IMR-90 (cell line): Measurements from ENCODE around the gene KRTAP5-1. TPM values are rescaled to one million over a fixed set of nuclear protein-coding genes. Genes with fewer than 3 reads are reported as not detected.

Experiments used
- ATAC-seq: fragments of 200-7000 bp; cut with Tn5 transposase; 2 replicates; pipeline ENCODE4 v1.9.1; 2020; ENCODE audit warnings: low read depth, mild to moderate bottlenecking, moderate library complexity
- BruUV-seq: library from RNA; stranded (reverse); fragments of 400-500 nt; replicated peaks from 2 replicates; lab custom pipeline; 2021; lab: Mats Ljungman, UMichigan
- CTCF ChIA-PET: fragments of 300-600 bp; formaldehyde crosslinking; extraction: SDS; loops from one replicate; lab custom pipeline; 2021; ENCODE audit warnings: antibody characterized with exemption; lab: Yijun Ruan, JAX
- POLR2A ChIA-PET: fragments of 300-600 bp; sonication (Branson Sonifier 250); formaldehyde crosslinking; loops from one replicate; lab custom pipeline; 2022; ENCODE audit warnings: antibody characterized with exemption; ENCODE audit not compliant: unreplicated experiment; lab: Charles Lee
- DNase-seq: peaks from one replicate; pipeline ENCODE4 v3.0.0; 2013
- H2AFZ ChIP-seq: replicated peaks from 2 replicates; pipeline ENCODE3; 2013; ENCODE audit warnings: low read length, mild to moderate bottlenecking; ENCODE audit not compliant: poor library complexity
- H2AK5ac ChIP-seq: 2 replicates; pipeline ENCODE4 v1.6.1; 2013; ENCODE audit warnings: low read depth, low read length, inconsistent platforms
- H2AK9ac ChIP-seq: replicated peaks from 2 replicates; pipeline ENCODE3; 2013; ENCODE audit warnings: mild to moderate bottlenecking, low read depth, low read length, moderate library complexity; ENCODE audit not compliant: poor library complexity
- H2BK120ac ChIP-seq: 2 replicates; pipeline ENCODE4 v1.6.1; 2013; ENCODE audit warnings: low read depth, low read length, inconsistent platforms
- H2BK15ac ChIP-seq: 3 replicates; pipeline ENCODE4 v1.6.1; 2013; ENCODE audit warnings: low read depth, low read length, inconsistent platforms
- H2BK20ac ChIP-seq: 2 replicates; pipeline ENCODE4 v1.6.1; 2013; ENCODE audit warnings: low read depth, mild to moderate bottlenecking, inconsistent platforms, low read length, moderate library complexity
- H2BK5ac ChIP-seq: 2 replicates; pipeline ENCODE4 v1.6.1; 2013; ENCODE audit warnings: mild to moderate bottlenecking, low read depth, low read length, inconsistent platforms; ENCODE audit not compliant: poor library complexity, severe bottlenecking
- H3K14ac ChIP-seq: replicated peaks from 2 replicates; pipeline ENCODE4 v1.6.1; 2013; ENCODE audit warnings: low read depth, low read length, inconsistent platforms
- H3K18ac ChIP-seq: 2 replicates; pipeline ENCODE4 v1.6.1; 2013; ENCODE audit warnings: low read depth, low read length, control low read depth
- H3K23ac ChIP-seq: 2 replicates; pipeline ENCODE4 v1.6.1; 2013; ENCODE audit warnings: low read depth, low read length, inconsistent platforms
- H3K27ac ChIP-seq: 2 replicates; pipeline ENCODE4 v1.5.1; 2013; ENCODE audit warnings: mild to moderate bottlenecking, control low read depth, low read length; ENCODE audit not compliant: insufficient read depth
- H3K27me3 ChIP-seq: 2 replicates; pipeline ENCODE4 v1.6.1; 2013; ENCODE audit warnings: low read length; ENCODE audit not compliant: control insufficient read depth, insufficient read depth
- H3K36me3 ChIP-seq: 2 replicates; pipeline ENCODE4 v1.6.1; 2013; ENCODE audit warnings: low read length, mixed read lengths; ENCODE audit not compliant: control insufficient read depth, insufficient read depth
- H3K4ac ChIP-seq: 2 replicates; pipeline ENCODE4 v1.6.1; 2013; ENCODE audit warnings: low read depth, low read length, inconsistent platforms
- H3K4me1 ChIP-seq: 2 replicates; pipeline ENCODE4 v1.6.1; 2013; ENCODE audit warnings: low read length, mixed read lengths; ENCODE audit not compliant: control insufficient read depth, insufficient read depth
- H3K4me2 ChIP-seq: 2 replicates; pipeline ENCODE4 v1.6.1; 2013; ENCODE audit warnings: low read depth, mild to moderate bottlenecking, control low read depth, low read length, moderate library complexity
- H3K4me3 ChIP-seq: 2 replicates; pipeline ENCODE4 v1.5.1; 2013; ENCODE audit warnings: low read depth, mild to moderate bottlenecking, control low read depth, low read length, moderate library complexity; ENCODE audit not compliant: insufficient read depth
- H3K56ac ChIP-seq: 2 replicates; pipeline ENCODE4 v1.6.1; 2013; ENCODE audit warnings: low read length, inconsistent platforms; ENCODE audit not compliant: insufficient read depth; ENCODE audit errors: extremely low read depth
- H3K79me1 ChIP-seq, 2 experiments: 2 replicates each; pipeline ENCODE4 v1.6.1; 2013; ENCODE audit warnings: low read length in 2 of 2, inconsistent platforms in 1 of 2, low read depth in 1 of 2
- H3K9ac ChIP-seq: 2 replicates; pipeline ENCODE4 v1.6.1; 2013; ENCODE audit warnings: low read depth, low read length, control low read depth
- H3K9me1 ChIP-seq: 2 replicates; pipeline ENCODE4 v1.6.1; 2013; ENCODE audit warnings: low read length, inconsistent platforms; ENCODE audit not compliant: insufficient read depth
- H3K9me3 ChIP-seq: 2 replicates; pipeline ENCODE4 v1.6.1; 2013; ENCODE audit warnings: low read length; ENCODE audit not compliant: control insufficient read depth, insufficient read depth
- H4K20me1 ChIP-seq: 2 replicates; pipeline ENCODE4 v1.6.1; 2013; ENCODE audit warnings: low read length, inconsistent platforms; ENCODE audit not compliant: insufficient read depth
- H4K5ac ChIP-seq: 2 replicates; pipeline ENCODE4 v1.6.1; 2013; ENCODE audit warnings: mild to moderate bottlenecking, low read depth, low read length, control low read depth
- H4K8ac ChIP-seq, 2 experiments: 2 replicates each; pipeline ENCODE4 v1.6.1; 2013; ENCODE audit warnings: low read depth in 2 of 2, low read length in 2 of 2, control low read depth in 1 of 2, inconsistent platforms in 1 of 2
- H4K91ac ChIP-seq: 2 replicates; pipeline ENCODE4 v1.6.1; 2013; ENCODE audit warnings: low read depth, low read length, inconsistent platforms; ENCODE audit not compliant: insufficient read depth
- BHLHE40 ChIP-seq: fragments of 150-350 bp; IDR thresholded peaks from 2 replicates; pipeline ENCODE4 v1.6.1; 2016; ENCODE audit warnings: mild to moderate bottlenecking, low read depth, low read length
- RCOR1 ChIP-seq: IDR thresholded peaks from 2 replicates; pipeline ENCODE4 v1.6.1; 2012; ENCODE audit warnings: mild to moderate bottlenecking, low read length, improper control_type of control experiment; ENCODE audit not compliant: insufficient replicate concordance
- WGBS, 2 experiments: methylation state at CpG; one replicate each; pipeline versions ENCODE4 v1.1.5 to v1.1.7; 2013; ENCODE audit warnings: missing lambda C conversion rate in 2 of 2; ENCODE audit not compliant: insufficient read length in 1 of 2; ENCODE audit errors: extremely low coverage in 2 of 2; 5-methylcytosine and 5-hydroxymethylcytosine counted together
- dilution Hi-C: fragments of 300-500 bp; cut with HindIII; formaldehyde crosslinking; loops from one replicate; pipeline ENCODE4 v1.14.3; 2018; ENCODE audit warnings: low sequenced_read_pairs; ENCODE audit not compliant: unreplicated experiment
- in situ Hi-C: fragments of 300-500 bp; cut with MboI; formaldehyde crosslinking; loops from 3 replicates; pipeline ENCODE4 v1.14.3; 2019; ENCODE audit warnings: low sequenced_read_pairs, inconsistent platforms, mixed read lengths
- intact Hi-C: fragments of 100-400 bp; cut with micrococcal nuclease; formaldehyde crosslinking; loops from 2 replicates; pipeline ENCODE4 v1.10.0; 2022
- polyA plus RNA-seq, 3 experiments: library from polyadenylated mRNA; depleted of rRNA; stranded (reverse); fragments of >200 nt; gene quantifications; 2 replicates each; pipeline ENCODE4 v1.2.3, GENCODE V29; 2012; ENCODE audit warnings: low replicate concordance in 1 of 3
- total RNA-seq: library from RNA; depleted of rRNA; stranded (reverse); fragments of >200 nt; gene quantifications from 2 replicates; pipeline ENCODE4 v1.2.3, GENCODE V29; 2012

KRTAP5-1 gene
- total and polyA plus RNA-seq, 2 of the 4 experiments (the other 2 are of a cell fraction), result not detected

DNA sequence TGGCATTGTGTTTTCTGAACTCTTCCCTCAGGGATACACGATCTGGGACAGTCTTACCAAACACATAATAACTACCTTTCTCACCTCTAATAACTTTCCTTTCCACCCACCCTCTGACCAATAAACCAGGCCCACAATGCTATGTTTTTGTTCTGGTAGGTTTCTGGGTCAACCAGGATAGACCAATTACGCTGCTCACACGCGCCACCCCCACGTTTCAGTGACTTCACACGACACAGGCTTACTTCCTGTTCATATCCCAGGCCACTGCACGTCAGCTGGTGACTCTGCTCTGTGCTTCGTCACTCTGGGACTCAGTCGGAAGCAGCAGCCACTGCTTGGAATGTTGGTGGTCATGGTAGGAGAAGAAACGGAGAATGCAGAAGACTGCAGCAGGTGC, 34.4 kb upstream of the KRTAP5-1 start:
- WGBS, 2 experiments, result no CpG with 5 or more reads among the region's 10 CpGs
- TF ChIP-seq BHLHE40 (no peak), RCOR1 (no peak)
- H3K79me1 ChIP-seq, result no peaks in the 10 kb centered on the region
- no peak for ATAC-seq
- no peak overlapping the region for H3K4ac ChIP-seq
- no peak overlapping the region for H3K14ac ChIP-seq
- H3K4me1 ChIP-seq, result no peaks in the 10 kb centered on the region
- no peak overlapping the region for H2AK5ac ChIP-seq
- H2AFZ ChIP-seq, result no peak overlapping the region
- no peak overlapping the region for H2BK120ac ChIP-seq
- H2BK20ac ChIP-seq, result no peak overlapping the region
- H3K9me3 ChIP-seq, result 0 out of 2 replicates have a peak, but pooled peaks cover 2% of the 10 kb centered on the region
- H2BK15ac ChIP-seq, result no peak overlapping the region
- peaks cover 26% of the 10 kb centered on the region for H3K27me3 ChIP-seq
- no peak overlapping the region for H3K4me2 ChIP-seq
- no peak overlapping the region for H3K4me3 ChIP-seq
- no TSS peak for BruUV-seq
- no peak overlapping the region for H4K8ac ChIP-seq
- intact Hi-C loops (no loop called here), in situ Hi-C loops (no loop called here), dilution Hi-C loops (no loop called here)
- H3K27ac ChIP-seq, result no peak overlapping the region
- no peak overlapping the region for H2AK9ac ChIP-seq
- no peak overlapping the region for H4K91ac ChIP-seq
- H4K5ac ChIP-seq, result no peak overlapping the region
- no peaks in the 10 kb centered on the region for H3K36me3 ChIP-seq
- H3K56ac ChIP-seq, result no peak overlapping the region
- no peak overlapping the region for H3K9ac ChIP-seq
- ChIA-PET POLR2A (no interaction called here), CTCF (interaction anchor here (0.6 kb wide), 1 partner anchor 130 kb away, joined by 3 read pairs; no protein-coding TSS in a partner anchor)
- H4K20me1 ChIP-seq, result no peaks in the 10 kb centered on the region
- peak; percentile 15 for DNase-seq
- no peaks in the 10 kb centered on the region for H3K9me1 ChIP-seq
- no peak overlapping the region for H2BK5ac ChIP-seq
- H3K23ac ChIP-seq, result no peak overlapping the region
- no peak overlapping the region for H3K18ac ChIP-seq
